Measurements from ENCODE around the gene TMEM107.

The TMEM107 gene

DNA sequence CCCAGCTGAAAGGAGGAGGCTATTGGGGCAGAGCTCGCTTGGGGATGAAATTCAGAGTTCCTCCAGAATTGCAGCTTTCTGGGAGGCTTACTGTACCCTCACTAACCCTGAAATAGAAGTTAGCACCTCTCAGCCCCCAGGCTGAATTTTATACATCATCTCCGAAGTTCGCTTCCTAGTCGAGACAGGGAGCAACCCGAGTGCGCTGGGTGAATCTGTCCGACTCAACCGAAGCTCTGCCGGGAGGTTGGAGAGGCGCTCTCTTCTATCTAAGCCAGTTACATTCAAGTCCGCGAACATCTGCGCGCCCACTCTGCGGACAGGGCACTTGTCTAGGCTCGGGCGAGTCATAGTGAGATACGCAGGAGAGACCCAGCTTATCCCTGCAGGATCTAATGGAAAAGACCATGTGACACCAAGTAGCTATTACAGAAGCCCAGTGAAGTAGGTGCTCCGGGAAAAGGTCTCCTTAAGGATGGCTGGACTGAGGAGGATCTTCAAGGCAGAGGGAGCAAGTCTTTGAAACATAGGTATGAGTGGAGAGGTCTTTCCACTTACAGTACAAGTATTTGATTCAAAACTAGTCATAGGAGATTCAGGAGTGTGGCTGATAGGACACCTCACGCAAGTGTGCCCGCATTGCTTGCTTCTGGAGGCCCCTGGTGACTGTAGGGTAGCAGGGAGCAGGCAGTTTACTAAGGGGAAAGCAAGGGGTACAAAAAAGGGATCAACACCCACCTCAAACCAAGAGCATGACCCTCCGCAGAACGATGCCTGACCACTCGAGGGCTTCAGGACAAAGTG is 51.6 kb downstream of the TMEM107 start:
- in situ Hi-C loops (cut with MboI; ENCODE audit: low pct_unique_long_range_greater_than_20kb, low sequenced_read_pairs, unreplicated experiment): no loop called here
- no peak for DNase-seq (ENCODE audit: low spot score)

DNA sequence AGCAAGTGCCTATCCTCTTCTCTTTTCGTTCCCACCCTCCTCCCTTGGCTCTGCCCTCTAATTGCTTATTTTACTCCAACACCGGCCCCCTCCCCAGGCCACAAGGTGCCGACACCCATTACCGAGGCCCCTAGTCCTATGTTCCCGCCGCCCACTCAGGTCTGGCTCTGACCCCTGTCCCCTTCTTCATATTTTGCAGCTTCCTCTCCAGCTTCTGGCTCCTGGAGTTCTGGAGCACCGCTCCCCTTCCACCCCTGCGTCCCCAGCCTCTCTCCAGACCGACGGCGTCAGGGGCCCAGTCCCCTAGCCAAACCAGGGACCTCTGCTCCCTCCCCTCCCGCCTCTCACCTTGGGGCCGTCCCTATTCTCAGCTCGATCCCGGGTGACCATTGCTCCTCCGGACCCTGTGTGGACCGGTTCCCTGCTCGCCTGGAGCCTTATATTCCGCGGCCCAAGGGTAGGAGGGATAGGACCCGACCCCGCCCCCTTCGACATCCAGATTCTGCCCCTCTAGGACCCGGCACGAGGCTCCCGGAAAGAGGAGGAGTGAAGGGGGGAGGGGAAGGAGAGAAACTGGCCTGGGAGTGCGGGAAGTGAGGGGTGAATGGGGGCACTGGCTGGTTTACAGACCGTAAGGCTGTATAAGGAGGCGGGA is 52.4 kb downstream of the TMEM107 start, which contains the start of gene HES7:
Gene HES7, minus strand, starts transcription at position 412 of the 655 bp plus-strand sequence. Its CDS starts 22 bp downstream, at position 390.
- in situ Hi-C loops (cut with MboI; ENCODE audit: low pct_unique_long_range_greater_than_20kb, low sequenced_read_pairs, unreplicated experiment): no loop called here
- TF ChIP-seq, protein P1, sequence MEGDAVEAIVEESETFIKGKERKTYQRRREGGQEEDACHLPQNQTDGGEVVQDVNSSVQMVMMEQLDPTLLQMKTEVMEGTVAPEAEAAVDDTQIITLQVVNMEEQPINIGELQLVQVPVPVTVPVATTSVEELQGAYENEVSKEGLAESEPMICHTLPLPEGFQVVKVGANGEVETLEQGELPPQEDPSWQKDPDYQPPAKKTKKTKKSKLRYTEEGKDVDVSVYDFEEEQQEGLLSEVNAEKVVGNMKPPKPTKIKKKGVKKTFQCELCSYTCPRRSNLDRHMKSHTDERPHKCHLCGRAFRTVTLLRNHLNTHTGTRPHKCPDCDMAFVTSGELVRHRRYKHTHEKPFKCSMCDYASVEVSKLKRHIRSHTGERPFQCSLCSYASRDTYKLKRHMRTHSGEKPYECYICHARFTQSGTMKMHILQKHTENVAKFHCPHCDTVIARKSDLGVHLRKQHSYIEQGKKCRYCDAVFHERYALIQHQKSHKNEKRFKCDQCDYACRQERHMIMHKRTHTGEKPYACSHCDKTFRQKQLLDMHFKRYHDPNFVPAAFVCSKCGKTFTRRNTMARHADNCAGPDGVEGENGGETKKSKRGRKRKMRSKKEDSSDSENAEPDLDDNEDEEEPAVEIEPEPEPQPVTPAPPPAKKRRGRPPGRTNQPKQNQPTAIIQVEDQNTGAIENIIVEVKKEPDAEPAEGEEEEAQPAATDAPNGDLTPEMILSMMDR (IDR thresholded peaks at IDR 0.05; ENCODE audit: extremely low read depth, insufficient read depth, missing control alignments): no peak
- no peak for DNase-seq (ENCODE audit: low spot score)

More for the DNA sequence above, 51.6 kb downstream of the TMEM107 start:
- TF ChIP-seq, protein P1 (IDR thresholded peaks at IDR 0.05; ENCODE audit: extremely low read depth, insufficient read depth, missing control alignments): no peak

DNA sequence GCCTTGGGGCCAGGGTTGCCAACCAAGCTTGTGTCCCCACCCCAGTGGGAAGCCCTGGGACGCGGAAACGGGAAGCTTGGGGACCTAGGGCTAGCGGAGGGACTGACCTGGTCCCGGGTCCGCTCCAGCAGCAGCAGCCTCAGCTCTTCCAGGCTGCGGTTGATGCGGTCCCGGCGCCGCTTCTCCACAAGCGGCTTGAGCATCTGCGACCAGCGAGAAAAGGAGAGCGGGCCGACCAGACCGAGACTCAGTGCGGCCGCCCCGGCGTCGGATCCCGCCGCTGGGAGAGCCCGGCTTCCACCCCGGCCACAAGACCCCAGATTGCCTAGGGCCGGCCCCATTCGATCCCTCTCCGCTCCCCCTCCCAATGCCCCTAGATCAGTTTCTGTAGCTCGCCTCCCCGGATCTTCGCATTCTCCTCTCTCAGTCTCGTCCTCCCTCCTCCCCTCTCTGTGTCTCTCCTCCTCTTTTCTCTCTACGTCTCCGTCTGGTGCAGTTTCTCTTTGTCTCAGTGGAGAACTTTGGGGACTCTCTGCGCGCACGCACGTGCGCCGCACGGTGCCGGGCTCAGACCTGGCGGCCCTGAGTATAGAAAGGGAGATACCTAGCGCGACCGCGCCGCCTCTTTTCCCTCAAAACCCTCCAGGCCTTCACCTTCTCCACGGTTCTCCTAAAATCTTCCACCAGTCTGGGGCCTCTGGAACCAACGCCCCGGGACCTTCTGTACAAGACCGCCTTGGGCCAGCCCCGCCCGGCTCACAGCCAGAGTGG is 53.1 kb downstream of the TMEM107 start:
- DNase-seq (ENCODE audit: low spot score): peak; percentile 64
- in situ Hi-C loops (cut with MboI; ENCODE audit: low pct_unique_long_range_greater_than_20kb, low sequenced_read_pairs, unreplicated experiment): no loop called here
- TF ChIP-seq, protein P1 (IDR thresholded peaks at IDR 0.05; ENCODE audit: extremely low read depth, insufficient read depth, missing control alignments): no peak
